ENCODE data around the gene GRM7.

GRM7 gene

DNA sequence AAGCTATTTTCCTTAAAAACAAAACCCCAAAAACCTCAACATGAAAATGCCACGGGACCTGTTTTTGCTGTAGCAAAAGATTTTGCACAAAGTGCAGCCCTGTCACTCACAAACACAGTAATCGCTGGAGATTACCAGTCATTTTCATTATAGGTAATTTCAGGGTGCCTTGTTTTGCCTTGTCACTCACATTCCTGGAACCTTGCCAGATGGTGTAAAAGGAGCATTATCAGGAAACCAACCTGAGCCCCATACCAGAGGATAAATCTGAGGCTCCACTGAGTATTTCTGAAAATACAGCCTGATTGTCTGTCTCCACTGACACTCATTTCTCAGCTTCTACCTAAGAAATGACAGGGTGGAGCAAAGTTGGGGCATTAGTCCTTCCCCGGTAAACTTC, 849.4 kb downstream of the GRM7 start:
- DNase-seq (ENCODE audit: low read depth, low spot score): no peak
- no peak overlapping the region for H3K4me3 ChIP-seq (ENCODE audit: low read length)

- H3K4me3 ChIP-seq (ENCODE audit: low read length): no peak overlapping the region
- no peak for DNase-seq (ENCODE audit: low read depth, low spot score)
Measured at GRCh38 chr3:7713724-7714123, 852.8 kb downstream of the GRM7 start.

DNA sequence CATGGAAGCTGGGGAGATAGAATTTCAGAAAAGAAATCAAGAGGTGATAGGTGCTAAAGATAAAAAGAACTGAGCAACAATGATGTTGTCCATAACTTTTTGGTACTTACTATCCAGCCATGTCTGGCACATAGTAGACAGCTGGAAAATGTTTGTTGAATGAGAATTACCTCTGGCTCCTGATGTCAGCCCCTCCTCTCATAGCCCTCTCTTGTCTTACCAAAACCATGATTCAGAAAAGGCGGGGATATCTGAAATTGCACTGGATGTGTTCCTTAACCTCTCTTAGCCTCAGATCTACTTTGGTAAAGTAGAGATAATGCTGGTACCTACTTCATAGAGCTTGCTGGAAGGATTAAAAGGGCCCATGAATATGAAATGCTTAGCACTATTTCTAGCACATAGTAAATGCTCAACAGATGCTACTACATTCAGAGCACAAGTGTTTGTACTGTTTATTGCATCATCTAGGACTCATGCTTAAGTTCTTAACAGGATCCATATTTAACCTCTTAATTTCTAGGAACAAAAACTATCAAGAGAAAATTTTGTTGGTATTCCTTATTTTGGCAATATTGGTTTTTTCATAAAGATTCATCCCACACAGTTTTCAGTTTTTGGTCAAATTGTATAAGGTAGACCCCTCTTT, 859.9 kb downstream of the GRM7 start:
- no peak for DNase-seq (ENCODE audit: low read depth, low spot score)
- H3K4me3 ChIP-seq (ENCODE audit: low read length): no peak overlapping the region

DNA sequence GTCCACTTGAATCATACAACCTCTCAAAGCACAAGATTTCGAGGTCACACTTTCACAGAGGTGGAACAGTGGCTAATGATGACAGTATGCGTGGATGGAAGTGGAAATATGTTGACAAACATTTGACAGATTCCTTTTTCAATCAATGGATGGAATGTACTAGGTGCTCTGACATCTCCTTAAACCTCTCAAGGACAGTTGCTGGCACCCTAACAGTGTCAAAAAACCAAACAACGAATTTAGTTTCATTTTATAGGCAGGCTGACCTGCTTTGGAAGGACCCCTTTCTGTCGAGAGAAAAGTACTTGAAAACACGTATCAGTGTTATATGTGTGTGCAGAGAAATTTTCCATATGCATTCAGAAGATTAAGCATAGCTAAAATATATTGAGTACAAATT, 861.0 kb downstream of the GRM7 start:
- no peak for DNase-seq (ENCODE audit: low read depth, low spot score)
- no peak overlapping the region for H3K4me3 ChIP-seq (ENCODE audit: low read length)

- DNase-seq (ENCODE audit: low read depth, low spot score): no peak
- no peak overlapping the region for H3K4me3 ChIP-seq (ENCODE audit: low read length)
Measured at GRCh38 chr3:7728566-7729519, 867.9 kb downstream of the GRM7 start.

DNA sequence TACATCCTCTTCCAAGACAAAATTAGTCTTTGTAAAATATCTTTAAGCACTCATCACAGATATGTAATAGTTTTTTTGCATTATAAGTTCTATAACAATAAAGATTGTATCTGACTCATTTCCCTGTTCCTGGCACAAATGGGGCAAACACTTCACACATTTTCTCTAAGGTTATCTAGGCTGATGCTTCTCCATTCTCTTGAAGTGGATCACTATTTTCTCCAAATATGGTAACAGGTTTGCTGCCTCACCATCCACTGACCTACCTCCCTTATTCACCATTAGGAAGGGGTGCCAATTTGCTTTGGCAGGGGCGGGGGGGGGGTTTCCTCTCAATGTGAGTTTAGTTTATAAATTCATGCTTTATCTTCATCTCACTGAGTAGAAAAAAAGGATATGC, 873.0 kb downstream of the GRM7 start:
- no peak for DNase-seq (ENCODE audit: low read depth, low spot score)
- no peak overlapping the region for H3K4me3 ChIP-seq (ENCODE audit: low read length)

DNA sequence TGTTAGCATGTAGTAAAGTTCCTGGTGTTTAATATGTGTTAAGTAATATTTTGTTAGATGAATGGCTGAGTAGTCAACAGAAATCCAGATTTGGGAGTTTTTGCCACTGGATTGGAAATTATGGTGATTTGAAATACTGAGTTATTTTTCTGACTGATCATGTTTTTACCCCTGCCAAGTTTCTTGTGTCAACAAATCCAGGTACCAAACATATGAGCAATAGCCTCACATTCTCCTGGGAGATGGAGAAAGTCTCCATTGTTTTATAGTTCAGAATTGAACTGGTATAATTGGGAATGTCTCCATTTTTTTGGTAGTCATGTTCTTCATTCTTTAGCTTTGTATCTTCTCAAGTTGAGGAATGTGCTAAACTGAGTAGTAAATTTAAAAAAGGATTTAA, 873.5 kb downstream of the GRM7 start:
- H3K4me3 ChIP-seq (ENCODE audit: low read length): no peak overlapping the region
- DNase-seq (ENCODE audit: low read depth, low spot score): no peak

DNA sequence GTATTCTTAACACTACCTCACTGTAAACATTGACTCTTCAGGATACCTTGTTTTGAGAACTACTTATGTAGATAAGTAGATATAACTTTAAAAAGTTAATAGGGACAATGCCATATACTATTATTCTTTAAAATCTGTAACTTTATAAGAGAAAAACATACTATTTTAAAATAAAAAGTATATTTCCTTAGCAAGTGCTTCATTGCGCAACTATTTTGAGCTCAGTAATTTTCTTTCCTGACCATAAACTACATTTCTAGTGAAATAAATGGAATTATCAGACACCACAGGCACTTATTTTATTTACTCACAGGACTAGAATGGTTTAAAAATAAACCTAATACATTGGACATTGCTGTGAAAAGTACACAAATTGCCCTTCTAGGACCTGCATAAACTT, 876.3 kb downstream of the GRM7 start:
- DNase-seq (ENCODE audit: low read depth, low spot score): no peak
- no peak overlapping the region for H3K4me3 ChIP-seq (ENCODE audit: low read length)

- no peak overlapping the region for H3K4me3 ChIP-seq (ENCODE audit: low read length)
- no peak for DNase-seq (ENCODE audit: low read depth, low spot score)
Measured at GRCh38 chr3:7739754-7740153, 878.8 kb downstream of the GRM7 start.

GRCh38 chr3:7740458-7740857, 879.5 kb downstream of the GRM7 start:
- no peak overlapping the region for H3K4me3 ChIP-seq (ENCODE audit: low read length)
- no peak for DNase-seq (ENCODE audit: low read depth, low spot score)

GRCh38 chr3:7744850-7745249, 883.9 kb downstream of the GRM7 start:
- DNase-seq (ENCODE audit: low read depth, low spot score): no peak
- no peak overlapping the region for H3K4me3 ChIP-seq (ENCODE audit: low read length)

- no peak overlapping the region for H3K4me3 ChIP-seq (ENCODE audit: low read length)
- DNase-seq (ENCODE audit: low read depth, low spot score): no peak
Measured at GRCh38 chr3:7745711-7746110, 884.8 kb downstream of the GRM7 start.

GRCh38 chr3:7749931-7750695, 889.2 kb downstream of the GRM7 start:
- no peak overlapping the region for H3K4me3 ChIP-seq (ENCODE audit: low read length)
- no peak for DNase-seq (ENCODE audit: low read depth, low spot score)

GRCh38 chr3:7752005-7752404, 891.1 kb downstream of the GRM7 start:
- no peak for DNase-seq (ENCODE audit: low read depth, low spot score)
- H3K4me3 ChIP-seq (ENCODE audit: low read length): no peak overlapping the region

GRCh38 chr3:7754653-7755441, 893.9 kb downstream of the GRM7 start:
- DNase-seq (ENCODE audit: low read depth, low spot score): no peak
- no peak overlapping the region for H3K4me3 ChIP-seq (ENCODE audit: low read length)

DNA sequence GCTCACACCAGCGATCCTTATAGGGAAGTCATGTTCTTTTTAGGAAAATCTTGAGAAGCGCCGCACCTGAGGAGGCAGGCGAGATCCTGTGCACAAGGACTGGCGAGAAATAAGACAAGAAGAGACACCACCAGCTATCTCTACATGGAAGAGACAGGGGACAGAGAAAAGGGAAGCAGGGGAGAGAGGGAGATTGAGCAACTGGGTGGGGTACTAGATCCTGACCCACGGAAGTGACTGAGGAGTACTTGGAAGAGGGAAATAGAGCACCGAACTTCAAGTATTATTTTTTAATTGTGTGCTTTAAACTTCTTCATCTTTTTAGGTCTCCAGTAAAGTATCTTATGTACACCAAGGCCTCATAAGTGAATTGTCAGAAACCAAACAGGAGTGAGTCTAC, 898.7 kb downstream of the GRM7 start:
- no peak overlapping the region for H3K4me3 ChIP-seq (ENCODE audit: low read length)
- no peak for DNase-seq (ENCODE audit: low read depth, low spot score)

DNA sequence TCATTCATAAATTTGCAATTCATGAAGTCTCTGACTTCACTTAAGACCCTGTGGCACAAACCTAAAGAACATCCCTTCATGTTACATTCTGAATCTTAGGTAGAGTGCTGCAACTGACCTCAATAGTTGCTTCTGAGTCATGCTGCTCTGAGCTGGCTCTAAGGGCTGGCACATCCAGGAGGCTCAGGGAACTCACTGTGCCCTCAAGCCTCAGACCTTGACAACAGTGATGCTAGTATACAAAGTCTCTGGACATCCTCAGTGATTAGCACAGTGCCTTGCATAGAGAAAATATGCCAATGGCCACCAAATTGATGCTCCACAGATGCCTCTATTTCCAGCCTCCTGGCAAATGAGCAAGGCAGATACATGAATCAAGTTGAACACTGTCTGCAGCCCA, 899.8 kb downstream of the GRM7 start:
- no peak for DNase-seq (ENCODE audit: low read depth, low spot score)

DNA sequence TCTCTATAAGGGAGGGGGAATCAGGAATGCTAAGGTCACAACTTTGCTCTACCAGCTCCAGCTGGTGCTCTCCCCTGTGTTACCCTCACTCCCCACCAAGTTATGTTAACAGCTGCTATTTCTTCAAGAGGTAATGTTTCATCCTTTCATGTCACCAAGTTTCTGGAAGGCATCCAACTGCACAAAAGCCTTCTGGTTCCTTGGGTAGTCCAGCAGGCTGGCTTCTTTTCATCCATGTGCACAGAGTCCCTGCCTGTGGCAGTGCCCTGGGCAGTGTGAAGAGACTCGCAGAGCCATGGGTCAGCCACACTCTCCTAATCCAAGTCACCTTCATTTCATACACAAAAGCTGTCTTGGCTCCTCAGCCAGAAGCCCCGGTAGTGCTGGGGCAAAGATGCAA, 903.2 kb downstream of the GRM7 start:
- no peak for DNase-seq (ENCODE audit: low read depth, low spot score)
- H3K4me3 ChIP-seq (ENCODE audit: low read length): no peak overlapping the region

More for the DNA sequence above, 899.8 kb downstream of the GRM7 start:
- H3K4me3 ChIP-seq (ENCODE audit: low read length): no peak overlapping the region

GRCh38 chr3:7766530-7766929, 905.6 kb downstream of the GRM7 start:
- DNase-seq (ENCODE audit: low read depth, low spot score): no peak
- no peak overlapping the region for H3K4me3 ChIP-seq (ENCODE audit: low read length)
